Stimulated activated CD4-positive, alpha-beta T cell treated with anti-CD3 and anti-CD28 coated beads, Interleukin-1b, Interleukin-23, amount 100 ng/mL, for 1 hour (primary cell): ENCODE results near the gene GALNTL6.
"Not testable (repeated sequence)": the region's sequence is repeated elsewhere in the genome, so short reads cannot be mapped to it uniquely, and the experiment has no call there.

Source experiments
- DNase-seq, 2 donors: peaks; one replicate each; pipeline ENCODE4 v3.0.0-alpha.2; 2020; ENCODE audit warnings: low read depth in 2 of 2

GALNTL6 gene

GRCh38 chr4:172390331-172390730 is 577.1 kb downstream of the GALNTL6 start:
- DNase-seq = no peak

GRCh38 chr4:172392741-172393140 is 579.5 kb downstream of the GALNTL6 start:
- no peak for DNase-seq

- no peak for DNase-seq
Measured at GRCh38 chr4:172393220-172393619, 580.0 kb downstream of the GALNTL6 start.

GRCh38 chr4:172404676-172405075 is 591.5 kb downstream of the GALNTL6 start:
- DNase-seq = no peak

GRCh38 chr4:172410363-172410762 is 597.2 kb downstream of the GALNTL6 start:
- no peak for DNase-seq

GRCh38 chr4:172411149-172411548 is 597.9 kb downstream of the GALNTL6 start:
- DNase-seq = no peak

GRCh38 chr4:172412851-172413580 is 599.8 kb downstream of the GALNTL6 start:
- DNase-seq = no peak

GRCh38 chr4:172428979-172429378 is 615.8 kb downstream of the GALNTL6 start:
- not testable (repeated sequence) for DNase-seq

- no peak for DNase-seq
Measured at GRCh38 chr4:172480471-172480870, 667.3 kb downstream of the GALNTL6 start.

- no peak for DNase-seq
Measured at GRCh38 chr4:172481802-172482508, 668.8 kb downstream of the GALNTL6 start.

- no peak for DNase-seq
Measured at GRCh38 chr4:172485007-172485406, 671.8 kb downstream of the GALNTL6 start.

- DNase-seq = no peak
Measured at GRCh38 chr4:172486531-172486930, 673.3 kb downstream of the GALNTL6 start.

- no peak for DNase-seq
Measured at GRCh38 chr4:172489861-172490260, 676.7 kb downstream of the GALNTL6 start.

GRCh38 chr4:172495769-172496168 is 682.6 kb downstream of the GALNTL6 start:
- no peak for DNase-seq

- no peak for DNase-seq
Measured at GRCh38 chr4:172497321-172497720, 684.1 kb downstream of the GALNTL6 start.

GRCh38 chr4:172514011-172514410 is 700.8 kb downstream of the GALNTL6 start:
- no peak for DNase-seq

GRCh38 chr4:172514801-172515200 is 701.6 kb downstream of the GALNTL6 start:
- no peak for DNase-seq

GRCh38 chr4:172515266-172515879 is 702.2 kb downstream of the GALNTL6 start:
- DNase-seq = no peak

- DNase-seq = no peak
Measured at GRCh38 chr4:172517391-172517790, 704.2 kb downstream of the GALNTL6 start.

- DNase-seq = no peak
Measured at GRCh38 chr4:172521248-172521647, 708.0 kb downstream of the GALNTL6 start.

GRCh38 chr4:172521680-172522079 is 708.5 kb downstream of the GALNTL6 start:
- DNase-seq = no peak

GRCh38 chr4:172543249-172543648 is 730.0 kb downstream of the GALNTL6 start:
- DNase-seq = no peak

GRCh38 chr4:172546782-172547181 is 733.6 kb downstream of the GALNTL6 start:
- no peak for DNase-seq
